OCI-LY3 (cell line): ENCODE data around the gene MCF2.

Experiments
- H2AFZ ChIP-seq: fragments of 200-600, 300-600 bp; shearing (Covaris generic); 2 replicates; pipeline ENCODE4 v1.6.0; 2014; ENCODE audit warnings: antibody characterized with exemption, low read depth, low read length
- H3K27ac ChIP-seq: fragments of 200-600, 300-600 bp; sonication (generic); 2 replicates; pipeline ENCODE4 v1.5.1; 2014; ENCODE audit warnings: mild to moderate bottlenecking, low read length, moderate library complexity, mixed read lengths
- H3K27me3 ChIP-seq: fragments of 200-600, 300-600 bp; sonication (generic); 2 replicates; pipeline ENCODE4 v1.6.1; 2014; ENCODE audit warnings: low read depth, low read length, mixed read lengths
- H3K36me3 ChIP-seq: fragments of 200-600, 300-600 bp; sonication (generic); replicated peaks from 2 replicates; pipeline ENCODE3; 2014; ENCODE audit warnings: low read depth, low read length, mixed read lengths
- H3K4me1 ChIP-seq: fragments of 300-600, 200-600 bp; sonication (generic); 2 replicates; pipeline ENCODE4 v1.6.1; 2014; ENCODE audit warnings: low read length, mixed read lengths
- H3K4me2 ChIP-seq: fragments of 200-600, 300-600 bp; sonication (generic); 2 replicates; pipeline ENCODE4 v1.6.1; 2014; ENCODE audit warnings: low read length, mixed read lengths
- H3K4me3 ChIP-seq: fragments of 300-600, 200-600 bp; sonication (generic); 2 replicates; pipeline ENCODE4 v1.5.1; 2014; ENCODE audit warnings: antibody characterized with exemption, mild to moderate bottlenecking, low read length, moderate library complexity
- H3K79me2 ChIP-seq: fragments of 300-600, 200-600 bp; shearing (Covaris generic); 2 replicates; pipeline ENCODE4 v1.6.1; 2014; ENCODE audit warnings: mild to moderate bottlenecking, low read length, mixed read lengths
- H3K9ac ChIP-seq: fragments of 300-600, 200-600 bp; shearing (Covaris generic); 2 replicates; pipeline ENCODE4 v1.6.0; 2014; ENCODE audit warnings: mild to moderate bottlenecking, low read length, moderate library complexity
- H3K9me3 ChIP-seq: fragments of 200-600, 300-600 bp; shearing (Covaris generic); 2 replicates; pipeline ENCODE4 v1.6.1; 2014; ENCODE audit warnings: low read length, mixed read lengths; ENCODE audit not compliant: insufficient read depth
- H4K20me1 ChIP-seq: fragments of 200-600, 300-600 bp; sonication (generic); 2 replicates; pipeline ENCODE4 v1.6.1; 2016; ENCODE audit warnings: low read length, mixed read lengths; ENCODE audit not compliant: insufficient read depth
- EZH2phosphoT487 ChIP-seq: fragments of 200-600 bp; shearing (Covaris generic); IDR thresholded peaks from 2 replicates; pipeline ENCODE4 v1.6.1; 2018; ENCODE audit warnings: antibody characterized with exemption, mixed run types, low read depth
- TF ChIP-seq, protein P1 (sequence below): fragments of 200-600, 300-600 bp; sonication (generic); IDR thresholded peaks from 2 replicates; pipeline ENCODE4 v1.5.1; 2014; ENCODE audit warnings: antibody characterized with exemption, low read length, low read depth

Gene MCF2

DNA sequence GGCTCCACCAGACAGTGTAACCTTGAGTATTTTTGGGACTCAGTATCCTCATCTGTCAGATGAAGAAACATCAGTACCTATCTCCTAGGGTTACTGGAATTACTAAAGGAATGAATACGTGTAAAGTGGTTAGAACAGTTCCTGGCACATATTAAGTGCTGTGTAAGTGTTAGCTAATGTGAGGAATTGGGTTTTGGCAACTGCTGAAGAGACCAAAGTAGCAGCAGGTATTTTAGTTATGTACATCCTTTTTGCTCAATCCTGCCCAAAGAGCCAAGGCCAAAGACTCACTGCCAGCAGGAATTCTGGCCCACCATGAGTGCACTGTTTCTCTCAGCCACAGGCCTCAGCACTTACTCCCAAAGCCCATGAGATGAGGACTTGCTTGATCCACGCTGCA is 16.7 kb upstream of the MCF2 start:
- Histone ChIP-seq H3K27ac (no peak overlapping the region), H4K20me1 (no peaks in the 10 kb centered on the region), H3K4me2 (no peak overlapping the region), H3K4me1 (no peaks in the 10 kb centered on the region), H3K4me3 (no peak overlapping the region), H3K9ac (no peak overlapping the region), H3K27me3 (no peaks in the 10 kb centered on the region), H2AFZ (no peak overlapping the region), H3K9me3 (no peaks in the 10 kb centered on the region), H3K79me2 (no peaks in the 10 kb centered on the region), H3K36me3 (peaks cover 2% of the 10 kb centered on the region)
- TF ChIP-seq, protein P1, sequence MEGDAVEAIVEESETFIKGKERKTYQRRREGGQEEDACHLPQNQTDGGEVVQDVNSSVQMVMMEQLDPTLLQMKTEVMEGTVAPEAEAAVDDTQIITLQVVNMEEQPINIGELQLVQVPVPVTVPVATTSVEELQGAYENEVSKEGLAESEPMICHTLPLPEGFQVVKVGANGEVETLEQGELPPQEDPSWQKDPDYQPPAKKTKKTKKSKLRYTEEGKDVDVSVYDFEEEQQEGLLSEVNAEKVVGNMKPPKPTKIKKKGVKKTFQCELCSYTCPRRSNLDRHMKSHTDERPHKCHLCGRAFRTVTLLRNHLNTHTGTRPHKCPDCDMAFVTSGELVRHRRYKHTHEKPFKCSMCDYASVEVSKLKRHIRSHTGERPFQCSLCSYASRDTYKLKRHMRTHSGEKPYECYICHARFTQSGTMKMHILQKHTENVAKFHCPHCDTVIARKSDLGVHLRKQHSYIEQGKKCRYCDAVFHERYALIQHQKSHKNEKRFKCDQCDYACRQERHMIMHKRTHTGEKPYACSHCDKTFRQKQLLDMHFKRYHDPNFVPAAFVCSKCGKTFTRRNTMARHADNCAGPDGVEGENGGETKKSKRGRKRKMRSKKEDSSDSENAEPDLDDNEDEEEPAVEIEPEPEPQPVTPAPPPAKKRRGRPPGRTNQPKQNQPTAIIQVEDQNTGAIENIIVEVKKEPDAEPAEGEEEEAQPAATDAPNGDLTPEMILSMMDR, result no peak

DNA sequence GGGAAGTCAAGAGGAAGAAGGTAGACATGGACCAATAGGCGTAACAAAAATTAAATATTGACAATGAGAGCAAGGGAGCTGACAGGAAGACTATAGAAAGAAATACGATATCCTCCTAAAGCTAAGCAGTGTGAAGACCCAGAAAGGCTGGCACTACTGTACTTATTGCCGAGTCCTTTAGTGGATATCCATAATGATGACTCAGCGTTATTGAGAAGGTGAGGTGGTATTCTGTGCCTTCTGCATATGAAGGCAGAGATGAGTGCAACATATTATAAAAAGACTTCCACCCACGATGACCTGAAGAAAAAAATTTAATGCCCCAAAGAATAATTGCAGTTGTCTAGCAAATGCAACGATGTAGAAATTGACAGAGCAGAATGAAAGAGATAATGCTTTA is 13.0 kb upstream of the MCF2 start:
- Histone ChIP-seq H3K4me3 (no peak overlapping the region), H3K4me1 (no peaks in the 10 kb centered on the region), H3K27me3 (no peaks in the 10 kb centered on the region), H4K20me1 (no peaks in the 10 kb centered on the region), H3K4me2 (no peak overlapping the region), H3K27ac (no peak overlapping the region), H2AFZ (no peak overlapping the region), H3K36me3 (peaks cover 2% of the 10 kb centered on the region), H3K9ac (no peak overlapping the region), H3K79me2 (no peaks in the 10 kb centered on the region), H3K9me3 (no peaks in the 10 kb centered on the region)
- TF ChIP-seq EZH2phosphoT487, result no peak
- TF ChIP-seq, protein P1, result no peak

DNA sequence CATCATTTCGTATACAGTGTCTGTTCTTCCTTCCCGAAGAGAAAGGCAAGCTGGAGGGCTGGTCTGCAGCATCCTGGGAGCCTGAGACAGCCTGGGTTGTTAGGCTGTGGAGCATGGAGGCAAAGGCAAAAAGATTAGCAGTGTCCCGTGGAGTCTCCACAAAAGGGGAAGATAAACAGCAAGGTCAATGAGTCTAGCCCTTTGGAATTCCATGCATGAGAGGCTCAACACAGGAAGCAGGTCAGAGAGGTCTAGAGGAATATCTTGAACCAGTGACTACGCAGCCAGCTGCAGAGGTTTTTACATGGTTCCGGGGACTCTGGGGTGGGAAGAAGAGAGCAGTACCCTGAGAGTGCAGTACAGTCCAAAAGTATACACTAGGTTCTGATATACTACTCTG is 12.2 kb upstream of the MCF2 start:
- Histone ChIP-seq H2AFZ (no peak overlapping the region), H3K4me1 (no peaks in the 10 kb centered on the region), H3K79me2 (no peaks in the 10 kb centered on the region), H4K20me1 (no peaks in the 10 kb centered on the region), H3K36me3 (no peaks in the 10 kb centered on the region), H3K27me3 (no peaks in the 10 kb centered on the region), H3K27ac (no peak overlapping the region), H3K4me2 (no peak overlapping the region), H3K4me3 (no peak overlapping the region), H3K9me3 (no peaks in the 10 kb centered on the region), H3K9ac (no peak overlapping the region)
- TF ChIP-seq, protein P1, result no peak
- no peak for TF ChIP-seq EZH2phosphoT487

DNA sequence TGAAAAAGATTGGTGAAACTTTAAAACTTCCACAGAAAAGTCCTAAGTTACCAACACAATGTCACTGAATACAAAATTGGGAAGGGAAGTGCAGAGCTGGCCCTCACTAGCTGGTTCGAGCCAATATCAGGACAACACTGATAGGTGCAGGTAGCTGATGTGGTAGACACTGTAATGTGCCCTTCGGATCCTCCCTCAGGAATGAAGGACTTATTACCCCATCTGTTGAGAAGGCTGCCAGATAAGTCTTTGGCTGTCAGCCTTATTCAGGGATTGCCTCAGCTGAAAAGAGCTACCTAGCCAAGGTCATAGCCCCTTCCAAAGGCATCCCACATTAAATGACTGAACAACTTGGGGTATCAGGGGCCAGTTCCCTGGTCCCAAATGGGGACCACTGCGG is 5.3 kb downstream of the MCF2 start:
- no peaks in the 10 kb centered on the region for H3K27me3 ChIP-seq

More for the DNA sequence above, 5.3 kb downstream of the MCF2 start:
- H3K4me3 ChIP-seq, result no peak overlapping the region
- TF ChIP-seq EZH2phosphoT487, result no peak
- TF ChIP-seq, protein P1, result no peak
- no peak overlapping the region for H3K9ac ChIP-seq
- H3K27ac ChIP-seq, result no peak overlapping the region
- no peak overlapping the region for H3K4me2 ChIP-seq
- no peaks in the 10 kb centered on the region for H3K79me2 ChIP-seq
- H3K4me1 ChIP-seq, result no peaks in the 10 kb centered on the region
- no peaks in the 10 kb centered on the region for H3K9me3 ChIP-seq
- H2AFZ ChIP-seq, result no peak overlapping the region
- H3K36me3 ChIP-seq, result no peaks in the 10 kb centered on the region
- no peaks in the 10 kb centered on the region for H4K20me1 ChIP-seq
